Activated T-cell treated with anti-CD3 and anti-CD28 coated beads for 4 hours (primary cell): ENCODE data around the gene KCTD4.

Experiments
- DNase-seq: peaks from one replicate; pipeline ENCODE4 v3.0.0-alpha.2; 2020

KCTD4 gene

GRCh38 chr13:45167611-45168554, 33.0 kb downstream of the KCTD4 start:
- no peak for DNase-seq

- DNase-seq, result no peak
Observed at GRCh38 chr13:45166858-45167257, 34.0 kb downstream of the KCTD4 start.

DNA sequence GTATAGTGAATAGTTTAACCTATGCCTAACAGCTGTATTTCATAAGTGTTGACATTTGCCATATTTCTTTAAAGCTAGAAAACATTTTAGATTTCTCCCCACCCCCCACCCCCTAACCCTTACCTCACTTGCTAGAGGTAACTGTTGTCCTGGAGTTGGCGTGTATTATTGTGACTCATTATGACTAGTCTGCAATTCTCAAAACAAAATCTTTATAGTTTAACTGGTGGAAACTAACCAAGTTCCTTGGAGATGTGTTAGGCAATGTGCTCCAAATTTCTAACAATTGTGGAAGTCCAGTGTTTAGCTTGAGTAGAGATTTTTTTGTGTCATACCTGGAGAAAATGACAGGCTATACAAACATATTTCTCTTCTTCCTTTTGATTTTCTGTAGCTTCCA, 38.0 kb downstream of the KCTD4 start:
- DNase-seq, result no peak

GRCh38 chr13:45162194-45162593, 38.7 kb downstream of the KCTD4 start:
- no peak for DNase-seq

GRCh38 chr13:45156565-45157361, 44.1 kb downstream of the KCTD4 start:
- DNase-seq, result no peak

DNA sequence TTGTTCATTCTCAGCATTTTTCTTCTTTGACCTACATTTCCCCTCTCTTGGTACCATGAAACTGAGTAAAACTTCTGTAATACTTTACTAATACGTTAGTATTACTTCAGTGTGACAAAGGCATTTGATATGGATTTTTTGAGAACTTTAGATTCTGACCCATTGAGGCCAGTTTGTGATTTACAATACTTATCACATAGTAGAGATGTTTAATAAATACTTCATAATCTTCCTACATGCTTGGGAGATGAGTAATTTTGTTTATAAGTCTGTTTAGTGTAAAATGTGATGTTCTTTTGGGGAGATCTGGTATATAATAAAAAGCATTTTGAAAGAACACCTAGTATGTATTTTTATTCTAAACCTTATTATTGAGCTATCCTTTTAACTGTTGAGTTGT, 50.9 kb downstream of the KCTD4 start:
- DNase-seq, result no peak

- DNase-seq, result no peak
Observed at GRCh38 chr13:45143346-45143751, 57.5 kb downstream of the KCTD4 start.
